Hematopoietic multipotent progenitor cell treated with erythropoietin and hydrocortisone succinate and interleukin-3 and kit ligand, for 4 days (in vitro differentiated cells): ENCODE measurements around the gene THAP12.
"Not testable (repeated sequence)": the region's sequence is repeated elsewhere in the genome, so short reads cannot be mapped to it uniquely, and the experiment has no call there.

Experiments
- DNase-seq: peaks from one replicate; pipeline ENCODE4 v3.0.0-alpha.2; 2015

Gene THAP12, protein sequence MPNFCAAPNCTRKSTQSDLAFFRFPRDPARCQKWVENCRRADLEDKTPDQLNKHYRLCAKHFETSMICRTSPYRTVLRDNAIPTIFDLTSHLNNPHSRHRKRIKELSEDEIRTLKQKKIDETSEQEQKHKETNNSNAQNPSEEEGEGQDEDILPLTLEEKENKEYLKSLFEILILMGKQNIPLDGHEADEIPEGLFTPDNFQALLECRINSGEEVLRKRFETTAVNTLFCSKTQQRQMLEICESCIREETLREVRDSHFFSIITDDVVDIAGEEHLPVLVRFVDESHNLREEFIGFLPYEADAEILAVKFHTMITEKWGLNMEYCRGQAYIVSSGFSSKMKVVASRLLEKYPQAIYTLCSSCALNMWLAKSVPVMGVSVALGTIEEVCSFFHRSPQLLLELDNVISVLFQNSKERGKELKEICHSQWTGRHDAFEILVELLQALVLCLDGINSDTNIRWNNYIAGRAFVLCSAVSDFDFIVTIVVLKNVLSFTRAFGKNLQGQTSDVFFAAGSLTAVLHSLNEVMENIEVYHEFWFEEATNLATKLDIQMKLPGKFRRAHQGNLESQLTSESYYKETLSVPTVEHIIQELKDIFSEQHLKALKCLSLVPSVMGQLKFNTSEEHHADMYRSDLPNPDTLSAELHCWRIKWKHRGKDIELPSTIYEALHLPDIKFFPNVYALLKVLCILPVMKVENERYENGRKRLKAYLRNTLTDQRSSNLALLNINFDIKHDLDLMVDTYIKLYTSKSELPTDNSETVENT

DNA sequence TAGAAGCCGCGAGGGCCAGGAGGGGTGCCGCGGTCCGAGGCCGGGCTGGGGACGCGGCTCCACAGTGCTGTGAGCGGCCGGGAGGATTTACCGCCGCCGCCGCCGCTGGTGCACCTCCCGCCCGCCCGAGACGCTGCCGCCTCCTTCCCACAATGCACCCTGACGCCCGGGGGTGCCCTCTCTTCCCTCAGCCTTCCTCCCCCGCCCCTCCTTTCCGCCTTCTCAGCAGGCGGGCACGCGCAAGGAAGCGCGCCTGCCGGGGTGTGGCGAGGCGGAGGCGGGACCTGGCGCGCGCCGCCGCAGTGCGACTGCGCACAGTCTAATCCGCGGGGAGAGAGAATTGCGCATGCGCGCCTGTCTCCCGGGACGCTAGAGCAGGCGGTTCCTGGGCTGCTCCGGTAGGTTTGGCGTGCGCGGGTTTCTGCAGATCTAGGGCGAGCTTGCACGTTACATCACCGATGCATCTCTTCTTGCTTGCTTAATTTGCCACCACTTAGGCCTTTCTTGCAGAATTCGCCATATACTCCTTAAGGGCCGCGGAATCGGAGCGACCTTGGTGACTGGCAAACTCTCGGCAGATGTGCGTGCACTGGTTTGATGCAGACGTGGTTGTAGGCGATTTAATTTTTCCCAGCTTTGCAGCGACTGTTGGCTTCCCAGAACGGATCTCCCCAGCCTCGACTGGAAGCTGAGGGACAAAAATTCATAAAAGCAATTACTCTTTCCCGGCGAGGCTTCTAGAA, at the start of gene THAP12, which contains the start of gene GVQW3:
Gene THAP12 (minus strand): TSS at position 156 of the 743 bp plus-strand sequence. CDS start 296 bp downstream, outside the sequence.
Gene GVQW3 (plus strand): TSS at position 347 of the 743 bp plus-strand sequence. CDS start 506 bp downstream, outside the sequence.
- peak; percentile 99 for DNase-seq

GRCh38 chr11:76426660-76427059, 45.7 kb upstream of the THAP12 start:
- no peak for DNase-seq

DNA sequence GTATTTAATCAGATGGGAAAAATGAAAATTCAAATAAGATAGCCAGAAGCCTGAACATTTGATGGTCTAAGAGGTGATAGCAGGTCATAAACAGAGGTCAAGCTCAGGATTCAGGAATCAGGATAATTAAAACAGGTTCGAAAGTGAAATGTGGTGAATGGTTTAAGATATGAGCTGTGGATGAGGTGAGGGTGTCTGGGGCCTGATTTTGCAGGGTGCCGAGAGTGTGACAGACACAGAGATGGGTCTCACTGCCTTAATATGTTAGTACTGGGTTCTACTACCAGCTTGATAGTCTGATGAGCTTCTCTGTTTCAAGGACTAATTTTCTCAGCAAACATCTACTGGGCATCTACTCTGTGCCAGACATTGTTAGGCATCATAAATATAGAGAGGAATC, 44.0 kb upstream of the THAP12 start:
- no peak for DNase-seq

- no peak for DNase-seq
These were observed 43.4 kb upstream of the THAP12 start for GRCh38 chr11:76424379-76424778.

- peak; percentile 66 for DNase-seq
These were observed 39.0 kb upstream of the THAP12 start for GRCh38 chr11:76419896-76420295.

GRCh38 chr11:76415073-76415472, 34.1 kb upstream of the THAP12 start:
- no peak for DNase-seq

- DNase-seq: no peak
These were observed 30.0 kb upstream of the THAP12 start for GRCh38 chr11:76410851-76411357.

GRCh38 chr11:76408171-76408965, 27.4 kb upstream of the THAP12 start:
- DNase-seq: no peak

- no peak for DNase-seq
These were observed 25.4 kb upstream of the THAP12 start for GRCh38 chr11:76406359-76406758.

DNA sequence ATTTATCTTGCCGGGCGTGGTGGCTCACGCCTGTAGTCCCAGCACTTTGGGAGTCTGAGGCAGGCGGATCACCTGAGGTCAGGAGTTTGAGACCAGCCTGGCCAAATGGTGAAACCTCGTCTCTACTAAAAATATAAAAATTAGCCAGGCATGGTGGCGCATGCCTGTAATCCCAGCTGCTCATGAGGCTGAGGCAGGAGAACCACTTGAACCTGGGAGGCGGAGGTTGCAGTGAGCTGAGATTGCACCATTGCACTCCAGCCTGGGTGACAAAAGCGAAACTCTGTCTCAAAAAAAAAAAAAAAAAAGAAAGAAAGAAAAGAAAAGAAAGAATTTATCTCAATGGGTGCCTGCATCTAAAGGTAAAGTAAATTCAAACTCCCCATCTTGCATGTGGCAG, 20.6 kb upstream of the THAP12 start:
- DNase-seq: not testable (repeated sequence)

- no peak for DNase-seq
These were observed 20.0 kb upstream of the THAP12 start for GRCh38 chr11:76400967-76401366.

- no peak for DNase-seq
These were observed 16.5 kb upstream of the THAP12 start for GRCh38 chr11:76397383-76397782.

DNA sequence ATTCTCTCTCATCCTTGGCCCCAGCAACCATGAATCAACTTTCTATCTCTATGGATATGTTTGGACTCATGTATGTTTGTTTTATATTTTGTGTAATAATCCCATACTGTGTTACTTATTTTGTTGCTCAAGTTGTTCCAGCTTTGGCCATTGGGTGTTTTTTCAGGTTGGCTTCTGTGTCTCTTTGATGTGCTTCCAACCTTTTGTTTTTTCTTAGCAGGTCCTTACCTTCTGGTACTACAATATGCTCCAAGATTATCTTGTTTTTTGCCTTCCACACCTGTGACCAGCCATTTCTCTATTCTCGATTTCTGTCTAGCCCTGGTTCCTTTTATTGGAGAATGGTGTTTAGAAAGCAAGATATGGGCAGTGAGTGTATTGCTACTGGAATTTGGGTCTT, 14.4 kb upstream of the THAP12 start:
- no peak for DNase-seq

DNA sequence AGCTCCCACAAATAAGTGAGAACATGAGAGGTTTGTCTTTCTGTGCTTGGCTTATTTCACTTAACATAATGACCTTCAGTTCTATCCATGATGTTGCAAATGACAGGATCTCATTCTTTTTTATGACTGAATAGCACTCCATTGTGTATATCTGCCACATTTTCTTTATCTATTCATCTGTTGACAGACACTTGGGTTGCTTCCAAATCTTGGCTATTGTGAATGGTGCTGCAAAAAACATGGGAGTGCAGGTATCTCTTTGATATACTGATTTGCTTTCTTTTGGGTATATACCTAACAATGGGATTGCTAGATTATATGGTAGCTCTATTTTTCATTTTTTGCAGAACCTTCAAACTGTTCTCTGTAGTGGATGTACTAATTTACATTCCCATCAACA, 13.5 kb upstream of the THAP12 start:
- DNase-seq: no peak

- peak; percentile 53 for DNase-seq
These were observed 11.9 kb upstream of the THAP12 start for GRCh38 chr11:76392870-76393269.

DNA sequence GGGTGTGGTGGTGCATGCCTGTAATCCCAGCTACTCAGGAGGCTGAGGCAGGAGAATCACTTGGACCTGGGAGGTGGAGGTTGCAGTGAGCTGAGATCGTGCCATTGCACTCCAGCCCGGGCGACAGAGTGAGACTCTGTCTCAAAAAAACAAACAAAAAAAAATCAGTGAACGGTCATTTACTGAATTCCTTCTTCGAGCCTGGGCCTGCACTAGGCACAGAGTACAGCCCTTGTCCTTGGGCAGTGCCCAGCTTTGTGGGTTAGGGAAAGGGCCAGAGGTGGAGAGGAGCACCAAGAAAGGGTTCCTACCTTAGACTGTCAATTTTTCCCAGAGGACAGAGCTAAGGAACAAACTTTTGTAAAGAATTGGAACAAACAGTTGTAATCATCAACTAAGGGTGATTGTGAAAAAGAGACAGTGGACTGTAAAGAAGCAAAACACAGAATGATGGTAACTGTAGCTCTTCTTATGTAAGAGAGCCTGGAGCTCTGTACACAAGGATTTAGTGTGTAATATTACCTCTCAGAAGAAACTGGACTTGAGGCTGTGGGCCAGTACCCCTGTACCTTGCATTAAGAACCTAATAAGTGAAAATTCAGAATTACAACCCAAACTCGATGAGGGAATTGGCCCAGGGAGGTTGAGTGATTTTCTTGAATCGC, 11.0 kb upstream of the THAP12 start:
- no peak for DNase-seq

DNA sequence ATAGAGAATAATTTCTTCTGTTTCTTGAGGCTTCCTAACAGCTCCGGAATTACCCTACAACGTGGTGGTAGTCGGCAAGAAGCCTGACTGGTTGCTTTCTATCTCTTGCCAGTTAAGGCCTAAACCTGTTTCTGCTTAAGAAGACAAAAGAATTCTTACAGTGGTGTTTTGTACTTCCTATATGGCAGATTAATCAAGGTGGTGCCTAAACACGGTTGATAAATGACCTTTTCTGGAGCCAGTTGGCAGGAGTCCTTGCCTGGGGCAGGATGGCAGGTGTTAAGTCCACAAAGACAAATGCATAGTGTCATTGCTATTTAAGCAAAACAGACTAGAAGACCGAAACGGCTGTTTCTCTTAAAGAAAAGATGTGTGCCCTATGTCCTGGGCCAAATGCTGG, 10.1 kb upstream of the THAP12 start:
- DNase-seq: no peak

GRCh38 chr11:76388408-76388807, 7.5 kb upstream of the THAP12 start:
- DNase-seq: no peak

DNA sequence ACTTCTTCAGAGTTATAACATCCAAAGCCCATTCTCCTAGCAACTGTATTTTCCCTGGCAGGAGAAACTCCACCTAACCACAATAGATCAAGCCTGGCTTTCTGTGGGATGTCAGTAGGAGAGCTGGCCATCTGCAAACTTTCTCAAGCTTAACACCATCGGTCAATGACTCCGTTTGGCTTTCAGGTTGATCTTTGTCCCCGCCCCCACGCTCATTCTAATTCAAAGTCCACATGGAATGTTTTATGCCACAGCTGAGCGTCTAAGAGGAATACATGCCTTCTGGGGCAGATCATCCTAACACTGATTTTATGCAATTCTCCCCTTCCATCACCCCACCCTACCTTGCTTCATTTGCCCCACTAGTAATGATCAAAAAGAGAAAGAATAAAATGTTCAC, 5.0 kb upstream of the THAP12 start:
- no peak for DNase-seq

DNA sequence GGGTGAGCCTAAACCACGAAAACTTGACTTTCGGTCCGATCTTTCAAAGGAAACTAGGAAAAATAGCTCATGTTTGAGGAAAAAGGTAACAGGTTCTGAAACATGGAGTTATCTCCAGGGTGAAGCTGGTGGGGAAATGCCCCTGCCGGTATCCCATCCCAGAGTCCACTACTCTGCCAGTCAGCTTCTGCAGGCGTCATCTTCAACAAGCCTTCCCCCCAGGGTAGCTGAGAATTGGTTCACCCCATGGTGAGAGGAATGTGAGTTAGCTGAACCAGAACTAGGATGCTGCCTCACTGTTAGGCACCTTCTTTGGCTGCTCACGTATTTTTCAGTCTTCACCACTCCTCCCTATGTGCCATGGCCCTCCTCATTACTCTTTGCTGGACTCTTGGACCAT, 1.3 kb upstream of the THAP12 start:
- DNase-seq: peak; percentile 22

GRCh38 chr11:76380159-76380976, 564 bp downstream of the THAP12 start:
- peak; percentile 55 for DNase-seq
